ENCODE data around the gene SELENON.

SELENON gene

GRCh38 chr1:25799935-25800702 lies at the start of gene SELENON:
SELENON (plus strand) TSS chr1:25800193; CDS start chr1:25800231, 38 bp downstream.
- DNase-seq (ENCODE audit: low read depth in 2 of 2): no peak

GRCh38 chr1:25750923-25751605 lies 48.9 kb upstream of the SELENON start:
- DNase-seq (ENCODE audit: low read depth in 2 of 2): no peak

- DNase-seq (ENCODE audit: low read depth in 2 of 2): no peak
Observed at GRCh38 chr1:25754470-25755181, 45.4 kb upstream of the SELENON start.

GRCh38 chr1:25755475-25756125 lies 44.4 kb upstream of the SELENON start:
- no peak for DNase-seq (ENCODE audit: low read depth in 2 of 2)

GRCh38 chr1:25756215-25756614 lies 43.8 kb upstream of the SELENON start:
- DNase-seq (ENCODE audit: low read depth in 2 of 2): no peak

GRCh38 chr1:25757151-25757845 lies 42.7 kb upstream of the SELENON start:
- no peak for DNase-seq (ENCODE audit: low read depth in 2 of 2)

GRCh38 chr1:25757846-25758185 lies 42.2 kb upstream of the SELENON start:
- no peak for DNase-seq (ENCODE audit: low read depth in 2 of 2)

- no peak for DNase-seq (ENCODE audit: low read depth in 2 of 2)
Observed at GRCh38 chr1:25758466-25759070, 41.4 kb upstream of the SELENON start.

- DNase-seq (ENCODE audit: low read depth in 2 of 2): no peak
Observed at GRCh38 chr1:25760122-25760719, 39.8 kb upstream of the SELENON start.

- no peak for DNase-seq (ENCODE audit: low read depth in 2 of 2)
Observed at GRCh38 chr1:25760871-25761270, 39.1 kb upstream of the SELENON start.

GRCh38 chr1:25763493-25763892 lies 36.5 kb upstream of the SELENON start:
- no peak for DNase-seq (ENCODE audit: low read depth in 2 of 2)

- no peak for DNase-seq (ENCODE audit: low read depth in 2 of 2)
Observed at GRCh38 chr1:25765136-25765922, 34.7 kb upstream of the SELENON start.

- DNase-seq (ENCODE audit: low read depth in 2 of 2): no peak
Observed at GRCh38 chr1:25765923-25766589, 33.9 kb upstream of the SELENON start.

- no peak for DNase-seq (ENCODE audit: low read depth in 2 of 2)
Observed at GRCh38 chr1:25766721-25767436, 33.1 kb upstream of the SELENON start.

GRCh38 chr1:25767437-25767770 lies 32.6 kb upstream of the SELENON start:
- no peak for DNase-seq (ENCODE audit: low read depth in 2 of 2)

GRCh38 chr1:25768999-25769398 lies 31.0 kb upstream of the SELENON start:
- DNase-seq (ENCODE audit: low read depth in 2 of 2): no peak

GRCh38 chr1:25769625-25770383 lies 30.2 kb upstream of the SELENON start:
- DNase-seq (ENCODE audit: low read depth in 2 of 2): no peak

- no peak for DNase-seq (ENCODE audit: low read depth in 2 of 2)
Observed at GRCh38 chr1:25770541-25771220, 29.3 kb upstream of the SELENON start.

Data from stimulated activated CD8-positive, alpha-beta memory T cell treated with anti-CD3 and anti-CD28 coated beads, Interleukin-2, amount 100 ng/mL, for 48 hours (primary cell).